C4-2B (cell line): Measurements from ENCODE around the gene CLMP.

ENCODE experiments used
- CTCF ChIP-seq: fragments of 450-650 bp; conservative IDR thresholded peaks from 2 replicates; pipeline ENCODE4 v1.5.1; 2017; ENCODE audit warnings: mild to moderate bottlenecking
- ZFX ChIP-seq: fragments of 450-650 bp; IDR thresholded peaks from 2 replicates; pipeline ENCODE4 v1.6.1; 2017

- TF ChIP-seq CTCF (no peak), ZFX (no peak)
These were observed 26.8 kb downstream of the CLMP start for GRCh38 chr11:123168241-123168640.
